ENCODE measurements around the gene ZC3HAV1L. TPM values are rescaled to one million over a fixed set of nuclear protein-coding genes. Genes with fewer than 3 reads are reported as not detected.
A peak's percentile ranks its signal among the peaks of the same experiment; 100 is the strongest.

ZC3HAV1L gene
- total and polyA plus RNA-seq, 9 donors = 2.6 to 46.4 (median 23.6) TPM

DNA sequence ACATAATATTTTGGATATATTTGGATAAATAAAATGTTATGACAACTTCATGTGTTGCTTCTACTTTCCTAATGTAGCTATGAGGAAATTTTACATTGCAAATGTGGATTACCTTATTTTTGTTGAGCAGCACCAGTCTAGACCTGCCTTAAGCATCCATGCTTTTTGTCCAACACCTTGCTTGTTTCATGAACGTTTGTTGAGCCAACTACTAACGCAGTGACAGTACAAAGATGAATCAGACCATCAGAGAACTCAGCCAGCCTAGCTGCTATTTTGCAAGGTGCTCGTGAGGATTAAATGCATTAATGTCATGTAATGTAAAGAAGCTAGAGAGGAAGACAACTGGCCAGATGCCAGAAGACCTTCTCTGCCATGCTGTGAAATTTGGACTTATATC, 1.1 kb upstream of the ZC3HAV1L start:
- Histone ChIP-seq H3K36me3 (no peaks in the 10 kb centered on the region), H3K27ac (no peak overlapping the region), H3K4me3 (no peak overlapping the region), H3K9me3 (no peaks in the 10 kb centered on the region), H3K4me1 (ENCODE audit: insufficient read depth) (peaks cover 2% of the 10 kb centered on the region), H3K27me3 (no peaks in the 10 kb centered on the region)
- intact Hi-C loops (cut with DNase I) = loop anchor here in 1 of 4 donors (5.0 kb wide), 1 partner anchor 150 kb away; no protein-coding TSS in a partner anchor
- 60 to 67% (median 64%) methylated on average over 3 of the region's 3 CpGs for WGBS, 3 donors
- TF ChIP-seq POLR2A (IDR thresholded peaks at IDR 0.05) = no peak
- no peak for TF ChIP-seq EP300 (IDR thresholded peaks at IDR 0.05)
- TF ChIP-seq, protein P1, sequence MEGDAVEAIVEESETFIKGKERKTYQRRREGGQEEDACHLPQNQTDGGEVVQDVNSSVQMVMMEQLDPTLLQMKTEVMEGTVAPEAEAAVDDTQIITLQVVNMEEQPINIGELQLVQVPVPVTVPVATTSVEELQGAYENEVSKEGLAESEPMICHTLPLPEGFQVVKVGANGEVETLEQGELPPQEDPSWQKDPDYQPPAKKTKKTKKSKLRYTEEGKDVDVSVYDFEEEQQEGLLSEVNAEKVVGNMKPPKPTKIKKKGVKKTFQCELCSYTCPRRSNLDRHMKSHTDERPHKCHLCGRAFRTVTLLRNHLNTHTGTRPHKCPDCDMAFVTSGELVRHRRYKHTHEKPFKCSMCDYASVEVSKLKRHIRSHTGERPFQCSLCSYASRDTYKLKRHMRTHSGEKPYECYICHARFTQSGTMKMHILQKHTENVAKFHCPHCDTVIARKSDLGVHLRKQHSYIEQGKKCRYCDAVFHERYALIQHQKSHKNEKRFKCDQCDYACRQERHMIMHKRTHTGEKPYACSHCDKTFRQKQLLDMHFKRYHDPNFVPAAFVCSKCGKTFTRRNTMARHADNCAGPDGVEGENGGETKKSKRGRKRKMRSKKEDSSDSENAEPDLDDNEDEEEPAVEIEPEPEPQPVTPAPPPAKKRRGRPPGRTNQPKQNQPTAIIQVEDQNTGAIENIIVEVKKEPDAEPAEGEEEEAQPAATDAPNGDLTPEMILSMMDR (IDR thresholded peaks at IDR 0.05) = no peak
- DNase-seq = no peak

DNA sequence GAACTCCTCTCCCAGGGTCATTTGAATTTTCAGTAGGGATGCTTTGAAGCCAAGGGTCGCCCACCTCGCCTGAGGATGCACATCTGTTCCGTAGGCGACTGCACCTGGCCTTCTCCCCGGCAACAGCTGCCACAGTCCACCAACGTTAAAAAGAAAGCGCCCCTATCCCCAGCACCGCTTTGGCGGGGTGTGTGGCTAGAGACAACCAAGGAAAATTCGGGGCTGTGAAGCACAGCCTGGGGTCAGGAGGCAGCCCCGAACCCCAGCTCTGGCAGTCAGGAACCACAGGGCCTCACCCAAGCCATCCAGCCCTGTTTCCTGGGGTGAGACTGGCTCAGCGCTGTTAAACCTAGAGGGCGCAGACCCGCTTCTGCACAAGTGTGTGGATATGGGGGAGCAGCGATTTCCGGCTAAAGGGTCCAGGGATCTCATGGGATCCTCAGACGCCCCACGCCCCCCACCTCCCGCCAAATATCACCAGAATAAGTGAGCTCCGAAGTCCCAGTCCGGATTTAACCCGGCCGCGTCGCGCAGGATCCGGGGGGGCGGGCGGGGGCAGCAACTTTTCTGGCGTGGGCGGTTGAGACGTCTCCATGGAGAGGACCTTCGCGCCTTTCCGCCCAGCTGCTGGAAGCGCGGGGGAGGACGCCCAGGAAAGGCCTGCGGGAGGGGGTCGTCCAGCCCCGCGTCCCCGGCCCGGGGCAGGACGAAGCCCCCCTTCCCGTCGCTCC, 822 bp downstream of the ZC3HAV1L start:
- Histone ChIP-seq H3K27me3 (no peaks in the 10 kb centered on the region), H3K36me3 (no peaks in the 10 kb centered on the region), H3K4me3 (peak overlapping the region; percentile 76), H3K9me3 (no peaks in the 10 kb centered on the region), H3K27ac (peak overlapping the region; percentile 67 to 83), H3K4me1 (ENCODE audit: insufficient read depth) (peaks cover 2% of the 10 kb centered on the region)
- TF ChIP-seq EP300 (IDR thresholded peaks at IDR 0.05) (no peak), POLR2A (IDR thresholded peaks at IDR 0.05) (no peak)
- TF ChIP-seq, protein P1 (IDR thresholded peaks at IDR 0.05) = no peak
- intact Hi-C loops (cut with DNase I) = loop anchor here in 1 of 4 donors (5.0 kb wide), 1 partner anchor 148 kb away; no protein-coding TSS in a partner anchor
- 1 to 3% (median 2%) methylated on average over 44 to 47 of the region's 47 CpGs for WGBS, 3 donors
- peak in 4 of 5 donors; percentile 57 to 74 (median 66) for DNase-seq

DNA sequence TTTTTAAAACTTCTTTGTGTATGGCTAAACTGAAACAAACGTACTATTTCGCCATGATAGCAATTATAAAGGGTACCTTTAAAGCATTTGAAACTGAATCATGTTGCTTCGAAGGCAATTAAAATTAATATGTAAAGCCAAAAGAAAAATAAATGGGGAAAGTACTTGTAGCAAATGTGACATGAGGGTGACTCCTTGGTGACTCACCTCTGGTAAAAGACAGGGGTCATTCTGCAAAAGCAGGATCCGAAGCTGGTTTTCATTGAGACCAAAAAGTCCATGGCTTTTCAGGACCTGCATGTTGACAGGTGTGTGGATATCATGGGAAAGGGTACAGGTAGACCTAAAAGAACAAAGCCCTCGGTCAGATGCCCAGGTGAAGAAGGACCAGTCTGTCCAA, 1.5 kb downstream of the ZC3HAV1L start:
- Histone ChIP-seq H3K27ac (no peak overlapping the region), H3K36me3 (no peaks in the 10 kb centered on the region), H3K27me3 (no peaks in the 10 kb centered on the region), H3K4me3 (no peak overlapping the region), H3K9me3 (no peaks in the 10 kb centered on the region), H3K4me1 (ENCODE audit: insufficient read depth) (peaks cover 2% of the 10 kb centered on the region)
- intact Hi-C loops (cut with DNase I) = no loop called here
- TF ChIP-seq, protein P1 (IDR thresholded peaks at IDR 0.05) = no peak
- TF ChIP-seq EP300 (IDR thresholded peaks at IDR 0.05) (no peak), POLR2A (IDR thresholded peaks at IDR 0.05) (no peak)
- WGBS, 3 donors = 74 to 80% (median 74%) methylated on average over 5 of the region's 5 CpGs
- DNase-seq = no peak

DNA sequence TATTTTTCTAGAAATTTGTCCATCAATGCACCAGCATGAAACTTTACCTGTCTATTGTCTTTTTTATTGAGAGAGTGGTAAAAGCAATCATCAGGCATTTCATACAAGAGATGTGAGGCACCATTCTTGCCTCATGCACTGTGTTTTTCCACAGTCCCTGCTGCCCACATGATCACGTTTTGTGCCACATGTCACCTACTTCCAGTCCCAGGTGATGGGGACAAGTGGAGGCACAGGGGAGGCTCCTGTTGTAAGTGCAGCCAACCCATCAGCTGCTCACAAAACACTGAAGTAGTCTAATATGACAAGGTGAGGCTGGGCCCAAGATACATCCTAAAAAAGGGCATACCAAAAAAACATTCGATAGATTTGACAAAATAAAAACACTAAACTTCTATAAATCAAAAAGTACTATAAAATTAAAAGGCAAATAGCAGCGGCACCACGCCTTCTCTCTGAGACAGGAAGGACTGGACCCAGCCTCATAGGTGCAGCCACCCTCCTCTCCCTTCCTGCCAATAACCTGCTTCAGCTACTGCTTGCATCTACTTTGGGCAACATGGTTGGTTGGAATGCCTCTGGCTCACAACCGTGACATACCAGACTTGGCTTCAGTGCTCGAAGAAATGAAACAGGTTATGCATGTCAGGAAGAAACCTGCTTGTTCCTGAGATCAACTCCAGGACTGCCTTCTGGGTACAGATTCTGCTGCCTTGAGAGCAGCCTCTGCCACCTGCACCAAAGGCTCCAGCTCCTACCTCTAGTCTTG, 2.3 kb downstream of the ZC3HAV1L start:
- 74 to 84% (median 83%) methylated on average over 6 of the region's 6 CpGs for WGBS, 3 donors
- no peaks in the 10 kb centered on the region for H3K9me3 ChIP-seq
- H3K27me3 ChIP-seq = no peaks in the 10 kb centered on the region
- DNase-seq = no peak
- no peak overlapping the region for H3K27ac ChIP-seq
- no peak overlapping the region for H3K4me3 ChIP-seq
- intact Hi-C loops (cut with DNase I) = no loop called here
- TF ChIP-seq EP300 (IDR thresholded peaks at IDR 0.05) = no peak
- TF ChIP-seq, protein P1 (IDR thresholded peaks at IDR 0.05) = no peak
- no peak for TF ChIP-seq POLR2A (IDR thresholded peaks at IDR 0.05)
- H3K36me3 ChIP-seq = no peaks in the 10 kb centered on the region
- H3K4me1 ChIP-seq (ENCODE audit: insufficient read depth) = peaks cover 2% of the 10 kb centered on the region
